Measurements from ENCODE around the gene GNB1L. TPM values are rescaled to one million over a fixed set of nuclear protein-coding genes. Genes with fewer than 3 reads are reported as not detected.
"Not testable (repeated sequence)": the region's sequence is repeated elsewhere in the genome, so short reads cannot be mapped to it uniquely, and the experiment has no call there.

Gene GNB1L
- total RNA-seq, 1 experiment from 2014 or later: 18.0 TPM

DNA sequence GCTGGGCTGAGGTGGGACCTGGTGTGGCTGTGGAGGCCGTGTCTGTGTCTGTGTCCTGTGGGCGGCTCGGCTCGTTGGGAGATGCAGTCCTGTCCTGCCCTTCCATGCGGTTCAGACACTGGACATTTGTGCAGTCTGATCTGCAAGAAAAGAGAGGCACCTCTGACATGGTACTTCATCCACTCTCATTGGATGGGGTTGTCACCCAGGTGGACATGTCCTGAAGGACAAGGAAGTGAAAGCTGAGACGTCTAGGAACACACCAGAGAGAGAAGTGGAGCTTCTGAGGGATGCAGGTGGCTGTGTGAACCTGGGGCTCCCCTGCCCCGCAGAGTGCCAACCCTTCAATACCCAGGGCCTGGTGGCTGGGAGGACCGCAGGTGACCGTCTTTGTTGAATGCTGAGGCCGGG is 75.7 kb downstream of the GNB1L start (continued):
- no peak for TF ChIP-seq NR3C1 (CRISPR knock-in tag; conservative IDR thresholded peaks at IDR 0.05; ENCODE audit: low read depth)
- no peak for TF ChIP-seq TCF7 (CRISPR knock-in tag; IDR thresholded peaks at IDR 0.05; ENCODE audit: low read depth)
- no peak for TF ChIP-seq ZNF138 (CRISPR knock-in tag; conservative IDR thresholded peaks at IDR 0.05)
- no peak for TF ChIP-seq NR1H2 (CRISPR knock-in tag; IDR thresholded peaks at IDR 0.05)
- TF ChIP-seq HMGA2 (CRISPR knock-in tag; IDR thresholded peaks at IDR 0.05): no peak
- TF ChIP-seq ZNF423 (CRISPR knock-in tag; IDR thresholded peaks at IDR 0.05): no peak
- TF ChIP-seq SOX15 (CRISPR knock-in tag; IDR thresholded peaks at IDR 0.05): no peak

DNA sequence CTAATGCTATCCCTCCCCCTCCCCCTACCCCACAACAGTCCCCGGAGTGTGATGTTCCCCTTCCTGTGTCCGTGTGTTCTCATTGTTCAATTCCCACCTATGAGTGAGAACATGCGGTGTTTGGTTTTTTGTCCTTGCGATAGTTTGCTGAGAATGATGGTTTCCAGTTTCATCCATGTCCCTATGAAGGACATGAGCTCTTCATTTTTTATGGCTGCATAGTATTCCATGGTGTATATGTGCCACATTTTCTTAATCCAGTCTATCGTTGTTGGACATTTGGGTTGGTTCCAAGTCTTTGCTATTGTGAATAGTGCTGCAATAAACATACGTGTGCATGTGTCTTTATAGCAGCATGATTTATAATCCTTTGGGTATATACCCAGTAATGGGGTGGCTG is 77.5 kb downstream of the GNB1L start:
- POLR2A ChIA-PET; H3K4me3 Mint-ChIP-seq; H3K9me3 Mint-ChIP-seq; ATAC-seq; H3K4me1 Mint-ChIP-seq; H3K27ac Mint-ChIP-seq; DNase-seq (ENCODE audit: low spot score); H3K36me3 Mint-ChIP-seq: not testable (repeated sequence)
- CTCF ChIA-PET: interaction anchor here (1.6 to 1.7 kb wide), 3 partner anchors 24 to 176 kb away, joined by 4 to 6 read pairs (median 5); no protein-coding TSS in a partner anchor
- peaks cover 13% of the 10 kb centered on the region for H3K27me3 Mint-ChIP-seq (ENCODE audit: low read depth)

DNA sequence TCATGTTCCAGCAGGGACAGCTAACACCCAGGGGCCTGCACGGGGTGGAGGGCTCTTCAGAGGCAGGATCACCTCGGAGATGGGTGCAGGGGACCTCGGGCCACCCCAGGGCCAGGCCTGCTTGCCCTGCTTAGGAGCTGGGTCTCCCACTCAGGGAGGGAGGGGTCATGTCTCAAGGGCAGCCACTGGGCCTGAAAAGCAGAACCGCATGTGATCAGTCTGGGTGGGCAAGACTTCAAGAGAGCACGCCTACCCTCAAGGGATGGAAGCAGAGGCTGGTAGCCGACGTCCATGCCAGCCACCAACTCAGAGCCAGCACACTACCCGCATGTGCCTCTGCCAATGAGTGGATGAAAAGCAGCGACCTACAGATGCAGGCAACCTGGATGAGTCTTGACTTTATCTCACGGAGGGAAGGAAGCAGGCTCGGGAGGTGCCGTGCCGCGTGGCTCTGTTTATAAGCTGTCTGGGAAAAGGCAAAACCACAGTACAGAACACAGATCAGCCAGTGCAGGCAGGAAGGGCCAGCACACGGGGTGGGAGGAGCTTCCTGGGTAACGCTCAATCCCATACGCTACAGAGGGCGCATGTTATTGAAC is 78.1 kb downstream of the GNB1L start:
- H3K36me3 Mint-ChIP-seq: no peaks in the 10 kb centered on the region
- ATAC-seq (no peak), DNase-seq (ENCODE audit: low spot score) (peak; percentile 7)
- no peaks in the 10 kb centered on the region for H3K9me3 Mint-ChIP-seq
- no peak for TF ChIP-seq ZNF416 (CRISPR knock-in tag; IDR thresholded peaks at IDR 0.05)
- TF ChIP-seq KAT7 (CRISPR knock-in tag; IDR thresholded peaks at IDR 0.05; ENCODE audit: borderline replicate concordance): no peak
- no peak for TF ChIP-seq FOXK1 (CRISPR knock-in tag; IDR thresholded peaks at IDR 0.05)
- TF ChIP-seq SOX15 (CRISPR knock-in tag; IDR thresholded peaks at IDR 0.05): no peak
- no peak for TF ChIP-seq ZNF263 (CRISPR knock-in tag; IDR thresholded peaks at IDR 0.05; ENCODE audit: low read depth)
- no peak for TF ChIP-seq ZBTB21 (CRISPR knock-in tag; IDR thresholded peaks at IDR 0.05; ENCODE audit: borderline replicate concordance)
- TF ChIP-seq, protein P1, sequence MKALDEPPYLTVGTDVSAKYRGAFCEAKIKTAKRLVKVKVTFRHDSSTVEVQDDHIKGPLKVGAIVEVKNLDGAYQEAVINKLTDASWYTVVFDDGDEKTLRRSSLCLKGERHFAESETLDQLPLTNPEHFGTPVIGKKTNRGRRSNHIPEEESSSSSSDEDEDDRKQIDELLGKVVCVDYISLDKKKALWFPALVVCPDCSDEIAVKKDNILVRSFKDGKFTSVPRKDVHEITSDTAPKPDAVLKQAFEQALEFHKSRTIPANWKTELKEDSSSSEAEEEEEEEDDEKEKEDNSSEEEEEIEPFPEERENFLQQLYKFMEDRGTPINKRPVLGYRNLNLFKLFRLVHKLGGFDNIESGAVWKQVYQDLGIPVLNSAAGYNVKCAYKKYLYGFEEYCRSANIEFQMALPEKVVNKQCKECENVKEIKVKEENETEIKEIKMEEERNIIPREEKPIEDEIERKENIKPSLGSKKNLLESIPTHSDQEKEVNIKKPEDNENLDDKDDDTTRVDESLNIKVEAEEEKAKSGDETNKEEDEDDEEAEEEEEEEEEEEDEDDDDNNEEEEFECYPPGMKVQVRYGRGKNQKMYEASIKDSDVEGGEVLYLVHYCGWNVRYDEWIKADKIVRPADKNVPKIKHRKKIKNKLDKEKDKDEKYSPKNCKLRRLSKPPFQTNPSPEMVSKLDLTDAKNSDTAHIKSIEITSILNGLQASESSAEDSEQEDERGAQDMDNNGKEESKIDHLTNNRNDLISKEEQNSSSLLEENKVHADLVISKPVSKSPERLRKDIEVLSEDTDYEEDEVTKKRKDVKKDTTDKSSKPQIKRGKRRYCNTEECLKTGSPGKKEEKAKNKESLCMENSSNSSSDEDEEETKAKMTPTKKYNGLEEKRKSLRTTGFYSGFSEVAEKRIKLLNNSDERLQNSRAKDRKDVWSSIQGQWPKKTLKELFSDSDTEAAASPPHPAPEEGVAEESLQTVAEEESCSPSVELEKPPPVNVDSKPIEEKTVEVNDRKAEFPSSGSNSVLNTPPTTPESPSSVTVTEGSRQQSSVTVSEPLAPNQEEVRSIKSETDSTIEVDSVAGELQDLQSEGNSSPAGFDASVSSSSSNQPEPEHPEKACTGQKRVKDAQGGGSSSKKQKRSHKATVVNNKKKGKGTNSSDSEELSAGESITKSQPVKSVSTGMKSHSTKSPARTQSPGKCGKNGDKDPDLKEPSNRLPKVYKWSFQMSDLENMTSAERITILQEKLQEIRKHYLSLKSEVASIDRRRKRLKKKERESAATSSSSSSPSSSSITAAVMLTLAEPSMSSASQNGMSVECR (CRISPR knock-in tag; IDR thresholded peaks at IDR 0.05; ENCODE audit: borderline replicate concordance): no peak
- no peak for TF ChIP-seq OVOL2 (CRISPR knock-in tag; IDR thresholded peaks at IDR 0.05; ENCODE audit: borderline replicate concordance)
- TF ChIP-seq TP53 (CRISPR knock-in tag; IDR thresholded peaks at IDR 0.05): no peak
- TF ChIP-seq, protein P2, sequence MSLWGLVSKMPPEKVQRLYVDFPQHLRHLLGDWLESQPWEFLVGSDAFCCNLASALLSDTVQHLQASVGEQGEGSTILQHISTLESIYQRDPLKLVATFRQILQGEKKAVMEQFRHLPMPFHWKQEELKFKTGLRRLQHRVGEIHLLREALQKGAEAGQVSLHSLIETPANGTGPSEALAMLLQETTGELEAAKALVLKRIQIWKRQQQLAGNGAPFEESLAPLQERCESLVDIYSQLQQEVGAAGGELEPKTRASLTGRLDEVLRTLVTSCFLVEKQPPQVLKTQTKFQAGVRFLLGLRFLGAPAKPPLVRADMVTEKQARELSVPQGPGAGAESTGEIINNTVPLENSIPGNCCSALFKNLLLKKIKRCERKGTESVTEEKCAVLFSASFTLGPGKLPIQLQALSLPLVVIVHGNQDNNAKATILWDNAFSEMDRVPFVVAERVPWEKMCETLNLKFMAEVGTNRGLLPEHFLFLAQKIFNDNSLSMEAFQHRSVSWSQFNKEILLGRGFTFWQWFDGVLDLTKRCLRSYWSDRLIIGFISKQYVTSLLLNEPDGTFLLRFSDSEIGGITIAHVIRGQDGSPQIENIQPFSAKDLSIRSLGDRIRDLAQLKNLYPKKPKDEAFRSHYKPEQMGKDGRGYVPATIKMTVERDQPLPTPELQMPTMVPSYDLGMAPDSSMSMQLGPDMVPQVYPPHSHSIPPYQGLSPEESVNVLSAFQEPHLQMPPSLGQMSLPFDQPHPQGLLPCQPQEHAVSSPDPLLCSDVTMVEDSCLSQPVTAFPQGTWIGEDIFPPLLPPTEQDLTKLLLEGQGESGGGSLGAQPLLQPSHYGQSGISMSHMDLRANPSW (CRISPR knock-in tag; conservative IDR thresholded peaks at IDR 0.05; ENCODE audit: low read depth): no peak
- TF ChIP-seq JAZF1 (CRISPR knock-in tag; IDR thresholded peaks at IDR 0.05): no peak
- no peak for TF ChIP-seq SMAD3 (CRISPR knock-in tag; IDR thresholded peaks at IDR 0.05; ENCODE audit: borderline replicate concordance)
- TF ChIP-seq, protein P3, sequence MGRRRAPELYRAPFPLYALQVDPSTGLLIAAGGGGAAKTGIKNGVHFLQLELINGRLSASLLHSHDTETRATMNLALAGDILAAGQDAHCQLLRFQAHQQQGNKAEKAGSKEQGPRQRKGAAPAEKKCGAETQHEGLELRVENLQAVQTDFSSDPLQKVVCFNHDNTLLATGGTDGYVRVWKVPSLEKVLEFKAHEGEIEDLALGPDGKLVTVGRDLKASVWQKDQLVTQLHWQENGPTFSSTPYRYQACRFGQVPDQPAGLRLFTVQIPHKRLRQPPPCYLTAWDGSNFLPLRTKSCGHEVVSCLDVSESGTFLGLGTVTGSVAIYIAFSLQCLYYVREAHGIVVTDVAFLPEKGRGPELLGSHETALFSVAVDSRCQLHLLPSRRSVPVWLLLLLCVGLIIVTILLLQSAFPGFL (CRISPR knock-in tag; IDR thresholded peaks at IDR 0.05; ENCODE audit: borderline replicate concordance): no peak
- TF ChIP-seq, protein P4, sequence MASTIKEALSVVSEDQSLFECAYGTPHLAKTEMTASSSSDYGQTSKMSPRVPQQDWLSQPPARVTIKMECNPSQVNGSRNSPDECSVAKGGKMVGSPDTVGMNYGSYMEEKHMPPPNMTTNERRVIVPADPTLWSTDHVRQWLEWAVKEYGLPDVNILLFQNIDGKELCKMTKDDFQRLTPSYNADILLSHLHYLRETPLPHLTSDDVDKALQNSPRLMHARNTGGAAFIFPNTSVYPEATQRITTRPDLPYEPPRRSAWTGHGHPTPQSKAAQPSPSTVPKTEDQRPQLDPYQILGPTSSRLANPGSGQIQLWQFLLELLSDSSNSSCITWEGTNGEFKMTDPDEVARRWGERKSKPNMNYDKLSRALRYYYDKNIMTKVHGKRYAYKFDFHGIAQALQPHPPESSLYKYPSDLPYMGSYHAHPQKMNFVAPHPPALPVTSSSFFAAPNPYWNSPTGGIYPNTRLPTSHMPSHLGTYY (CRISPR knock-in tag; IDR thresholded peaks at IDR 0.05): no peak
- TF ChIP-seq GTF2I (CRISPR knock-in tag; conservative IDR thresholded peaks at IDR 0.05): no peak
- TF ChIP-seq, protein P5, sequence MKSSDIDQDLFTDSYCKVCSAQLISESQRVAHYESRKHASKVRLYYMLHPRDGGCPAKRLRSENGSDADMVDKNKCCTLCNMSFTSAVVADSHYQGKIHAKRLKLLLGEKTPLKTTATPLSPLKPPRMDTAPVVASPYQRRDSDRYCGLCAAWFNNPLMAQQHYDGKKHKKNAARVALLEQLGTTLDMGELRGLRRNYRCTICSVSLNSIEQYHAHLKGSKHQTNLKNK (CRISPR knock-in tag; IDR thresholded peaks at IDR 0.05): no peak
- TF ChIP-seq NR3C1 (CRISPR knock-in tag; conservative IDR thresholded peaks at IDR 0.05; ENCODE audit: low read depth): no peak
- TF ChIP-seq FOXJ3 (CRISPR knock-in tag; IDR thresholded peaks at IDR 0.05; ENCODE audit: borderline replicate concordance): no peak
- H3K27ac Mint-ChIP-seq: no peak overlapping the region
- H3K4me3 Mint-ChIP-seq: no peak overlapping the region
- H3K4me1 Mint-ChIP-seq: no peaks in the 10 kb centered on the region
- H3K27me3 Mint-ChIP-seq (ENCODE audit: low read depth): peaks cover 18% of the 10 kb centered on the region
- CTCF ChIA-PET: interaction anchor here (0.6 to 1.7 kb wide), 6 partner anchors 23 to 177 kb away, joined by 3 to 9 read pairs (median 4); no protein-coding TSS in a partner anchor
- POLR2A ChIA-PET: no interaction called here

Data from WTC11 (cell line).